ENCODE measurements around the gene METAP1. TPM values are rescaled to one million over a fixed set of nuclear protein-coding genes. Genes with fewer than 3 reads are reported as not detected.

The METAP1 gene
- total and polyA plus RNA-seq, 2 of the 8 experiments (the other 6 are each of a cell fraction or from before 2014, with no cell fraction given) = 50.6 to 85.2 TPM

- TF ChIP-seq EP300 (IDR thresholded peaks at IDR 0.05; ENCODE audit: borderline replicate concordance in 1 of 2, low read depth in 2 of 2, low read length in 2 of 2) (no peak), RAD21 (IDR thresholded peaks at IDR 0.05 in 1 of 2, conservative IDR thresholded peaks at IDR 0.05 in 1 of 2; ENCODE audit: low read depth in 2 of 2, low read length in 2 of 2) (no peak), CREB1 (IDR thresholded peaks at IDR 0.05) (no peak), RFX5 (IDR thresholded peaks at IDR 0.05; ENCODE audit: borderline replicate concordance, low read depth, low read length) (no peak), EGR1 (IDR thresholded peaks at IDR 0.05; ENCODE audit: borderline replicate concordance, low read depth, low read length) (no peak), MAFK (IDR thresholded peaks at IDR 0.05; ENCODE audit: low read depth, low read length) (no peak)
Observed at GRCh38 chr4:98993419-98994071, 2.0 kb upstream of the METAP1 start (continued).
